ENCODE data around the gene AKNA.

The AKNA gene

GRCh38 chr9:114372921-114373448 is 14.8 kb downstream of the AKNA start:
- no peak for DNase-seq

GRCh38 chr9:114371973-114372917 is 15.5 kb downstream of the AKNA start:
- DNase-seq = no peak

DNA sequence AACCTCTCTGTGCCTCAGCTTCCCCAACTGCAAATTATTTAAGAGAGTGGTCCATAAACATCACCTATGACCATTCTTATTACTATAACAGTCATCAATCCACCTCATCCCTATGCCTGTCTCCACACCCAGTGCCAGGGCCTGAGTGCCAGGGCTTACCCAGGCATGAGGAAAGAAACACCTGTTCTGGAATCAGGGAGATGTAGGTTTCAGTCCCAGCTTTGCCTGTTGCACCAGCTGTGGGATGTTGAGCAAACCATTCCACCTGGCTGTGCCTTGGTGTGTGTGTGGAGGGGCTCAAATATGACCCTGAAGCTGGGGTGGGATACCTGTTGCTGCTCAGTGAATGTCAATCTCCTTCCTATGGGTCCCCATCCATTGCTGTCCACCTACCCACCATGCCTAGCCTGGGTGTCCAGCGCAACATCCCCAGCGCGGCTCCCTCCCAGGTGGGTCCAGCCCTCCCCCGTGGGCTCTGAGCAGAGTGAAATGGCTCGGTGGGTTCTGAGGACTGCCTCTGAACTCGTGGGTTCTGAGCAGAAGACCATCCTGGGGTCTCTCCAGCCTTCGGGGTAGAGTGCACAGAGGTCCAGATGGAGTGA is 16.3 kb downstream of the AKNA start:
- no peak for DNase-seq

DNA sequence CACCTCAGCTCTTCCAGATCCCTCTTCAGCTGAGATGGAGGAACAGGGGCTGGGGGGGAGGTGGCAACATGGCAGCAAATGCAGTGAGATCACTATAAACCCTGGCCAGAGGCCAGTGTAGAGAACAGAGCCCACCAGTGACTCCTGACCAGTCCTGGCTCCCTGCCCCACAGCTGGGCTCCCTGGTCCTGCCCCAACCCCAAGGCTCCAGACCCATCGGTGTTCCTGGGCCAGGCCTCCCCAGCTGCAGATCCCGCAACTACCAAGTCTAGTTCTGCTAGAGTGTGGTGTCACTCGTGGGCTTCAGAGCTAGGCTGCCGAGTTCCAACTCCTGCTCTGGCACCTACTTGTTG is 16.8 kb downstream of the AKNA start:
- DNase-seq = no peak

DNA sequence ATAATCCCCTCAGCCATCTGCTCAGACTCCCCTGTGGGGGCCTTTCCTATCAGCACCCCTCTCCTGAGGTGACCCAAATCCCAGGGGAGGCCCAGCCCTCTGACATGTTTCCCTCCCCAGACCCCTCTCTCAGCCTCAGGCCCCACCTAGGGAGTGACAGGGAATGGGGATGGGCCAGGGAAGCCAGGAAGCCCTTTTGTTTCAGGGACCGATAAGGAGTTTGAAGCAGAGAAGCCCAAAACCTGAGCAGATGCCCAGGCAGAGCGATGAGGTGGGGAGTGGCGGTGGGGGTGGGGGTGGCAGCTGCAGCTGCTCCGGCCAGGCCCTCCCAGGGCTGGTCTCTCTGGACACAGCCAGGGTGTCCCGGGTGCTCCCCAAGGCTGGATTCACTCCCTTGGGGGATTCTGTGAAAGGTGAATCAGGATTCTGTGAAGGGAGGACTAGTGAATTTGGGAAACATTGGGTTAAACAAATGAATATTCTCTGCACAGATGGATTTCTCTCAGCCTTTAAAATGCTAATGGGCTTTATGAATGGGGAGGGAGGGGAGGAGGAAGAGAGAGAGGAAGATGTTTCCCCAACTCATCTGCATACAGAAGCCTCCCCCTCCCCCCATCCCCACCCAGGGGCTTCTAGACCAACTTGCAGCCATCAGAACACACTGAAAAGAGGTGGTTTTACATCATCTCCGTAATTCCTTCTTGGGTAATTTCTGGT is 17.4 kb downstream of the AKNA start:
- no peak for DNase-seq

DNA sequence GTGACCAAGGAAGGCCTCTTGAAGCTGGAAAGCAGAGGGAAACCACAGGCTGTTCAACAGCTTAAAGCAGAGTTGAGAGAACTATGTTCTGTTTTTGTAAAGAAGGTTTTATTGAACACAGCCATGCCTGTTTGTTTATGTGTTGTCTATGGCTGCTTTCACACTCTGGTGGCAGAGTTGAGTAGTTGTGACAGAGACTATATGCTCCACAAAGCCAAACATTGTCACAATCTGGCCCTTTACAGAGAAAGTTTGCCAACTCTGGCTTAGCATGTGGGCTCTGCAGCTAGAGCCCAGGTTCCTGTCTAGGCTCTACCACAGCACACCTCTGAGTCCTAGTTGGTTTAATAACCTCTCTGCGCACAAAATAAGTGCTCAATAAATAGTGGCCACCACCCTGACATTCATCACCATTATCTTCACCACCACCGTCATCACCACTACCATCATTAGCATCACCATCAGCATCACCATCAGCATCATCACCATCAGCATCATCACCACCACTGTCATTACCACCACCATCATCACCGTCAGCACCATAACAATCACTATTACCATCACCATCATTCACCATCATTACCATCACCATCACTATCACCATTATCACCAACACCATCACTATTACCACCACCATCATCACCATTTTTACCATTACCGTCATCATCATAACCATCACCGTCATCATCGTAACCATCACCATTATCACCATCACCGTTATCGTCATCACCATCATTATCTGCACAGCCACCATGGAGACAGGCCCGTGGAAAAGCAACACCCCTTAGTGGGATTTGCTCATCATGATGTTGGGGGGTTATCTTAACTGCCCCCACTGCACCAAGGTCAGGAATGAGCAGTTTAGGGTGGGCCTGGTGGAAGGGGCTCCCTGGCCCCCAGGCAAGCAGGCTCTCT is 18.3 kb downstream of the AKNA start:
- no peak for DNase-seq

GRCh38 chr9:114367772-114368569 is 19.8 kb downstream of the AKNA start:
- no peak for DNase-seq

DNA sequence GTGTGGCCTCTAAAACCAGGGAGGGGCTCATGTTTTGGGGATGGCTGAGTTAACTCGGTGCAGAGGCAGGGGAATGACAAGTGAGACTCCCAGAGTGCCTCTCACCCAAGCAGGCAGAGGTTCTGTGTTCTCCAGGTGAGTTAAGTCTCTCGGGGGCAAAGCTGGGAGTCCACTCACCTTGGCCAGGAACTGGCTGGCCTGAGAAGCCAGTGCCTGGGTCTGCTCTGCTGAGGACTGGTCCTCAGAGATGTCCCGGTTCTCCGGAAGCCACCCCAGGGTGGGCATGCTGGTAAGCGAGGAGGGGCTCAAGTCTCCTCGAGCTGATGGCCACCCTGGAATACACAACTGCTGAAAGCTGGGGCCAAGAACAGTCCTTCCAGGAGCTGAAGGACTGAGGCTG is 20.4 kb downstream of the AKNA start:
- DNase-seq = no peak

DNA sequence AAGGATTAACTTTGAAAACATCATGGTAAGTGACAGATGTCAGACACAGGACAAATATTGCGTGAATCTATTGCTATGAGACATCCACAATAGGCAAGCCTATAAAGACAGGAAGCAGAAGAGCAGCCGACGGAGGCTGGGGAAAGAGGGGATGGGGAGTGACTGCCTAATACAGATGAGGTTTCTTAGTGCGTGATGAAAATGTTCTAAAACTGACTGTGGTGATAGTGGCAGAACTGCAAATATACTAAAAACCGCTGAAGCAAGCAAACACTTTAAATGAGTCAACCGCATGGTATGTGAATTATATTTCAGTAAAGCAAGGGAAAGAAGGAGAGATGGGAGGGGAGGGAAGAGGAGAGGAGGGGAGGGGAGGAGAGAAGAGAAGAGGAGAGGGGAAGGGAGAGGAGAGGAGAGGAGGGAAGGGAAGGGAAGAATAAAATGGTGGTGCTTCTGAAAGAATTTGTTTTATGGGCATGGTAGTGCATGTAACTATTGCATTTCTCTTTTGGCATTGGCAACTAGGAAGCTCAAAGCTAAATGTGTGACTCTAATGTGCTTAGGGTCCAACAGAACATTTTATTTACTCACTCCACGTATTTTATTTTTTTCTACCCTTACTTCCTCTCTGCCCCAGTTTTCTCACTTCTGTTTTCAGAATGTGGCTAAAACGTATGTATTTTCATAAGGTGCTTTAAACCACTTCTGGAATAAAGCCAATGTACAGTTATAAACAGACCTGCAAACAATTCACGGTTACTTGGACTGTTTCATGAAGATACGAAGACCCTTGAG is 21.3 kb downstream of the AKNA start:
- DNase-seq = no peak

- no peak for DNase-seq
Observed at GRCh38 chr9:114365194-114365593, 22.6 kb downstream of the AKNA start.

DNA sequence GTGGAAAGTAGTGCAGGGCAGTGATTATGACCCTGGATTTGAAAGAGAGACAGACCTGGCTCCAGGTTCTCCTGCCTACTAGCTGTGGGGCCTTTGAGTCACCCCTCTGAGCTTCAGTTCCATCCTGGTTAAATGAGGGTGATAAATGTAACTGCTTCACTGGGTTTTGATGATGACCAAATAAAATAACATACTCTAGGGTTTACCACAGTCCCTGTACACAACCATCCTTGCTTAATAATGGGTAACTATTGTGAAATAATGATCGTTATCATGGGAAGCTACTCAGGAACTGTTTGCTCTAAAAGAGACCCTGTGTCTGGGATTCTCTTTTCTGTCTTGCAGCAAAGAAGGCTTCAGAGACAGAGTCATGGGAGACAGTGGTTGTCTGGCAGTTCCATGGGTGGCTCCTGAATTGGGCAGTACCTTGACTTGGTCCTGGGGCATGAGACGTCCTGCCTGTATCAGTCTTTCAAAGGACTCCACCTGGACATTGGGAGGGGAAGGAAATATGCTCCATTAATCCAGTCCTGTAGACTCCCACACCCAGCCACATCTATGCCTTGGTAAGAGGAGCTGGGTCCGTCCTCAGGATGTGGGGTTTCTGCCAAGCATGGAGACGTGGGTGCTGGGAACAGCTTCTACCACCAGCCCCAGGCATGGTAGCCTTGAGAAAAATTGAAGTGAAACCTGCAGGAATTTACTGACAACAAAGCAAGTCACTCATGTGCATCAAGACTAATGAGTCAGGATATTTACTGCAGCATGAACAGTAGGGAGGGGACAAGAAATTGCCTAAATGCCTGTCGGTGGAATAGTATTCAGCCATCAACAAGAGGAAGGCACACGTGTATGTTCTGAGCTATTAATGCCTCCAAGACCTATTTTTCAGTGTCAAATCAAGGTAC is 23.4 kb downstream of the AKNA start:
- no peak for DNase-seq

DNA sequence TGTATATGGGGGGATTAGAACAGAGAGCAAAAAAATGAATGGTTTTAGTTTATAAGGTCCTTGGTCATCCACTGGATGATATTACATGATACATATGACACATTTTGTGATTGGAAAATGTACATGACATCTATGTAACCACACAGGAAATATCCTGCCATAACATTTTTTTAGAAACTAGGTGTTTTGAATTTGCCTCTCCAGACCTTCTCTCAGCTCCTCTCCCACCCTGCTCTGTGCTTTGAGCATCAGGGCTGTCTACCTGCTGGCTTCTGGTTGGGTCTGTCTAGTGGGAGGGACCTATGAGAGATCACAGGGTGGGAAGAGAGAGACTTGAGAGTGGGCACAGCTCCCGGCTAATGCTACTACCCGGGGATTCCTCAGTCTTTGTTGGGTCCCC is 24.4 kb downstream of the AKNA start:
- DNase-seq = no peak

DNA sequence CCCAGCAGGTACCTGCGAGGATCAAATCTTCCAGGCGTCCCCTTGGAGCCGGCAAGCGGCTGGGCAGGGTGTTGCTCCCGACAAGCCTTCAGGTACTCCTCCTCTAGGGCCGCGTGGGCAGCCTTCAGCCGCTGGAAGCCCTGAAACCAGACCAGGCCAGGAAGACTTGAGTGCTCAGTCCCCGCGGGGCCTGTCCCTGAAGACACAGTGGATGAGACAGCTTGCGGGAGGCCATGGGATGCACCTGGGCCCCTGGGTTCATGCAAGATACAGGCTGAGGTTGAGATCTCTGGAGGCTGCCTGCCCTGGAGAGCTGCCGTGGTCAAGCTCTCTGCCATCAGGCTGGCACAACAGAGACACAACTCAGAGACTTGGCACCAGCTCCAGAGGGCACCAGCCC is 25.4 kb downstream of the AKNA start:
- no peak for DNase-seq

GRCh38 chr9:114361542-114361941 is 26.2 kb downstream of the AKNA start:
- DNase-seq = no peak

DNA sequence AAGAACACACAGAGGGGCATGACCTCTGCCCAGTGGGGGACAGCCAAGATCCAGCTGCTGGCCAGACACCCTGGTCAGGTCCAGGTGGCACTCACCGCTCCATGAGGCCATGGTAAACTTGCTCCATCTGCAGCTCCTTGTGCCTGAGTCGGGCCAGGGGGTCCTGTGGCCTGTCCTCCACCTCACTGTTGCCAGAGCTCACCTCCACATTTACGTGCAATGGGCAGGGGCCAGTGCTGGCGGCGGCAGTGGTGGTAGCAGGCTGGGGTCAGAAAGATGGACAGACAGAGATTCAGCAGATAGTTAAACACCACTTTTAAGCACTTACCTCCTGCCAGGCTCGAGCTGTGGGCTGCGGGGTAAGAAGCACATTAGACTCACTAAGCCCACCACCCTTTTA is 28.0 kb downstream of the AKNA start:
- DNase-seq = no peak

- DNase-seq = no peak
Observed at GRCh38 chr9:114357911-114358328, 29.9 kb downstream of the AKNA start.

- DNase-seq = no peak
Observed at GRCh38 chr9:114357360-114357759, 30.4 kb downstream of the AKNA start.

- no peak for DNase-seq
Observed at GRCh38 chr9:114356792-114357191, 31.0 kb downstream of the AKNA start.

GRCh38 chr9:114355821-114356220 is 32.0 kb downstream of the AKNA start:
- no peak for DNase-seq

- DNase-seq = no peak
Observed at GRCh38 chr9:114351932-114352331, 35.9 kb downstream of the AKNA start.
